T1000 (cell line): Measurements from ENCODE around the gene TUBD1.
A peak's percentile ranks its signal among the peaks of the same experiment; 100 is the strongest.
"Not testable (repeated sequence)": the region's sequence is repeated elsewhere in the genome, so short reads cannot be mapped to it uniquely, and the experiment has no call there.

Experiments
- DNase-seq: peaks from one replicate; lab custom pipeline; 2025; ENCODE audit warnings: mixed read lengths; lab: John Stamatoyannopoulos, UW

Gene TUBD1

GRCh38 chr17:59844884-59845594 is 47.7 kb downstream of the TUBD1 start:
- DNase-seq, result no peak

GRCh38 chr17:59842901-59843652 is 49.7 kb downstream of the TUBD1 start:
- DNase-seq, result peak; percentile 52

GRCh38 chr17:59841882-59842263 is 50.9 kb downstream of the TUBD1 start:
- not testable (repeated sequence) for DNase-seq

- DNase-seq, result not testable (repeated sequence)
These were observed 51.5 kb downstream of the TUBD1 start for GRCh38 chr17:59841091-59841881.

GRCh38 chr17:59840329-59841090 is 52.2 kb downstream of the TUBD1 start:
- no peak for DNase-seq

GRCh38 chr17:59839651-59840328 is 53.0 kb downstream of the TUBD1 start:
- no peak for DNase-seq

- DNase-seq, result peak; percentile 59
These were observed 54.5 kb downstream of the TUBD1 start for GRCh38 chr17:59838052-59838916.

GRCh38 chr17:59837308-59838051 is 55.3 kb downstream of the TUBD1 start:
- DNase-seq, result peak; percentile 79

- no peak for DNase-seq
These were observed 59.8 kb downstream of the TUBD1 start for GRCh38 chr17:59832883-59833379.

- DNase-seq, result no peak
These were observed 61.8 kb downstream of the TUBD1 start for GRCh38 chr17:59830846-59831486.

- DNase-seq, result no peak
These were observed 62.6 kb downstream of the TUBD1 start for GRCh38 chr17:59830007-59830630.

GRCh38 chr17:59829217-59830006 is 63.3 kb downstream of the TUBD1 start:
- peak; percentile 67 for DNase-seq

GRCh38 chr17:59828819-59829216 is 63.9 kb downstream of the TUBD1 start:
- not testable (repeated sequence) for DNase-seq

- DNase-seq, result no peak
These were observed 64.3 kb downstream of the TUBD1 start for GRCh38 chr17:59828478-59828760.

- DNase-seq, result no peak
These were observed 64.8 kb downstream of the TUBD1 start for GRCh38 chr17:59827721-59828477.

GRCh38 chr17:59826706-59827453 is 65.9 kb downstream of the TUBD1 start:
- DNase-seq, result no peak
